ENCODE data around the gene RASA4B.
"Not testable (repeated sequence)": the region's sequence is repeated elsewhere in the genome, so short reads cannot be mapped to it uniquely, and the experiment has no call there.

- not testable (repeated sequence) for TF ChIP-seq CTCF, POLR2A (IDR thresholded peaks at IDR 0.05)
Measured at GRCh38 chr7:102515889-102516288, 1.7 kb downstream of the RASA4B start.

Measured in uterus (tissue), 2 donors.